GM12878 (cell line): ENCODE data around the gene LTBP2.

ENCODE experiments used
- CTCF ChIP-seq, 3 experiments: IDR thresholded peaks in 2 of 3; conservative IDR thresholded peaks in 1 of 3; 2 replicates each; pipeline ENCODE4 v1.5.1; 2011; ENCODE audit warnings: low read depth in 3 of 3, low read length in 3 of 3, mild to moderate bottlenecking in 3 of 3, control low read depth in 2 of 3, moderate library complexity in 2 of 3, inconsistent platforms in 1 of 3, mixed read lengths in 1 of 3; ENCODE audit not compliant: control insufficient read depth in 2 of 3, insufficient read depth in 1 of 3; ENCODE audit errors: extremely low read depth in 1 of 3
- EZH2 ChIP-seq: IDR thresholded peaks from 2 replicates; pipeline ENCODE4 v1.6.1; 2012; ENCODE audit warnings: low read depth, mild to moderate bottlenecking, control low read depth, inconsistent platforms, low read length, borderline replicate concordance; ENCODE audit not compliant: control insufficient read depth
- FOXK2 ChIP-seq: fragments of 450-650 bp; IDR thresholded peaks from 2 replicates; pipeline ENCODE4 v1.6.1; 2017; ENCODE audit warnings: mild to moderate bottlenecking, moderate library complexity
- MYC ChIP-seq: IDR thresholded peaks from 2 replicates; pipeline ENCODE4 v1.6.1; 2011; ENCODE audit warnings: mild to moderate bottlenecking, low read length, moderate library complexity, inconsistent platforms; ENCODE audit not compliant: insufficient read depth, insufficient replicate concordance, insufficient read length, severe bottlenecking
- SPI1 ChIP-seq: IDR thresholded peaks from 2 replicates; pipeline ENCODE4 v1.6.1; 2011; ENCODE audit warnings: low read depth, mild to moderate bottlenecking, low read length, moderate library complexity, borderline replicate concordance; ENCODE audit not compliant: insufficient read depth
- ZZZ3 ChIP-seq: IDR thresholded peaks from 2 replicates; pipeline ENCODE4 v1.6.1; 2011; ENCODE audit warnings: low read depth; ENCODE audit not compliant: control insufficient read depth, insufficient read length
- TF ChIP-seq, protein P1 (sequence below): IDR thresholded peaks from 2 replicates; pipeline ENCODE4 v1.6.1; 2012; ENCODE audit warnings: low read depth, low read length, improper control_type of control experiment

DNA sequence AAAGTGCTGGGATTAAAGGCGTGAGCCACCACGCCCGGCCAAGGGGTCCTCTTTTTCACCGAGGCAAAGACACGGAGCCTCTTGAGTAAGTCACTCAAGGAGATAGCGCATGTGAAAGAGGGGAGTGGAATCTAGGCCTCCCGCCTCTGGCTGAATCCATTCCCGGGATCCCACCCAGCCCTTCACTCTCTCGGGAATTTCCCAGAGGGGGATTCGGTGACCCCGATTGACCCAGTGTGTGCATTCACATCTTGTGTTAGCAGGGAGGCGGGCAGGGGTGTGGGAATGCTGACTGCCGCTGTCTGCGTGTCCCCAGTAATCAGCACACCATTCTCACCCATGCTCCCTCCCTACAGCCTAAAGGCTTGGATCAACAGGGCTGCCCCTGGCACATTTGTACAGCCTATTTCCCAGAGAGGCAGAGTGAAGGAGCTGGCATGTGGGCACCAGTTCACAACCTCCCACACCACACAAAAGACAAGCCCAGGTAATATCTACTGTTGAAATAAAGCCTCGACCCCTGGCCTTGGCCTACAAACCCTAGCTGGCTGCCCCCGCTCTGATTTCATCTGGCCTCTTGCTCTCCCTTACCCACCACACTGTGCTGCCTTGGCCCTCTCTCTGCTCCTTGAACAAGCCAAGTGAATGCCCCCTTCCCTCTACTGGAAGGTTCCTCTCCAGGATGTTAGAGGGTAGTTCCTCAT is 1.3 kb upstream of the LTBP2 start:
- TF ChIP-seq MYC = no peak
- TF ChIP-seq ZZZ3 = no peak
- no peak for TF ChIP-seq CTCF (IDR thresholded peaks at IDR 0.05 in 2 of 3, conservative IDR thresholded peaks at IDR 0.05 in 1 of 3; ENCODE audit: control insufficient read depth in 2 of 3, extremely low read depth in 1 of 3, insufficient read depth in 1 of 3, low read depth in 3 of 3, low read length in 3 of 3)
- TF ChIP-seq, protein P1, sequence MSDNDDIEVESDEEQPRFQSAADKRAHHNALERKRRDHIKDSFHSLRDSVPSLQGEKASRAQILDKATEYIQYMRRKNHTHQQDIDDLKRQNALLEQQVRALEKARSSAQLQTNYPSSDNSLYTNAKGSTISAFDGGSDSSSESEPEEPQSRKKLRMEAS = no peak
- TF ChIP-seq EZH2 = no peak
- no peak for TF ChIP-seq FOXK2
- no peak for TF ChIP-seq SPI1
